Trophoblast cell (in vitro differentiated cells and primary cell): Measurements from ENCODE around the gene MTG1.

Experiments used
- DNase-seq, 2 donors: peaks; one replicate each; pipeline ENCODE4 v3.0.0-alpha.2; 2016
- H2AFZ ChIP-seq: 2 replicates; pipeline ENCODE4 v1.6.1; 2013; ENCODE audit warnings: low read length, moderate library complexity, mild to moderate bottlenecking; ENCODE audit not compliant: insufficient read depth, poor library complexity
- H2AK5ac ChIP-seq: 2 replicates; pipeline ENCODE4 v1.6.1; 2013; ENCODE audit warnings: mild to moderate bottlenecking, low read length
- H2BK120ac ChIP-seq: 2 replicates; pipeline ENCODE4 v1.6.1; 2013; ENCODE audit warnings: low read length, mild to moderate bottlenecking, moderate library complexity; ENCODE audit not compliant: insufficient read depth, poor library complexity
- H2BK12ac ChIP-seq: 2 replicates; pipeline ENCODE4 v1.6.1; 2013; ENCODE audit warnings: mild to moderate bottlenecking, low read length, moderate library complexity
- H2BK5ac ChIP-seq: 2 replicates; pipeline ENCODE4 v1.6.1; 2013; ENCODE audit warnings: low read length, low read depth, moderate library complexity, mild to moderate bottlenecking; ENCODE audit not compliant: poor library complexity
- H3K14ac ChIP-seq: 2 replicates; pipeline ENCODE4 v1.6.1; 2013; ENCODE audit warnings: mild to moderate bottlenecking, low read length
- H3K18ac ChIP-seq: 2 replicates; pipeline ENCODE4 v1.6.1; 2013; ENCODE audit warnings: mild to moderate bottlenecking, low read length
- H3K23ac ChIP-seq: 2 replicates; pipeline ENCODE4 v1.6.1; 2013; ENCODE audit warnings: low read length
- H3K27ac ChIP-seq: 2 replicates; pipeline ENCODE4 v1.5.1; 2013; ENCODE audit warnings: low read depth, mild to moderate bottlenecking, inconsistent platforms, low read length, moderate library complexity
- H3K27me3 ChIP-seq: 2 replicates; pipeline ENCODE4 v1.6.1; 2013; ENCODE audit warnings: inconsistent platforms, mild to moderate bottlenecking, low read length, moderate library complexity; ENCODE audit not compliant: insufficient read depth
- H3K36me3 ChIP-seq, 2 experiments: 1 replicate in 1 of 2; 2 replicates in 1 of 2; pipeline ENCODE4 v1.6.1; 2013; ENCODE audit warnings: low read length in 2 of 2, mild to moderate bottlenecking in 2 of 2, moderate library complexity in 1 of 2; ENCODE audit not compliant: insufficient read depth in 2 of 2, control insufficient read depth in 1 of 2
- H3K4ac ChIP-seq: 2 replicates; pipeline ENCODE4 v1.6.1; 2013; ENCODE audit warnings: low read depth, mild to moderate bottlenecking, low read length, moderate library complexity
- H3K4me1 ChIP-seq, 2 experiments: 1 replicate in 1 of 2; 2 replicates in 1 of 2; pipeline ENCODE4 v1.6.1; 2013; ENCODE audit warnings: low read length in 2 of 2, mild to moderate bottlenecking in 2 of 2, moderate library complexity in 1 of 2; ENCODE audit not compliant: insufficient read depth in 2 of 2, control insufficient read depth in 1 of 2
- H3K4me2 ChIP-seq: 2 replicates; pipeline ENCODE4 v1.6.1; 2013; ENCODE audit warnings: inconsistent platforms, mild to moderate bottlenecking, low read length, moderate library complexity
- H3K4me3 ChIP-seq: 2 replicates; pipeline ENCODE4 v1.5.1; 2013; ENCODE audit warnings: mild to moderate bottlenecking, low read depth, low read length, inconsistent platforms
- H3K79me1 ChIP-seq: one replicate; pipeline ENCODE4 v1.6.1; 2013; ENCODE audit warnings: low read length
- H3K79me2 ChIP-seq: 2 replicates; pipeline ENCODE4 v1.6.1; 2013; ENCODE audit warnings: low read length, mild to moderate bottlenecking; ENCODE audit not compliant: control insufficient read depth, insufficient read depth, poor library complexity
- H3K9ac ChIP-seq: 2 replicates; pipeline ENCODE4 v1.6.1; 2013; ENCODE audit warnings: mild to moderate bottlenecking, low read length
- H3K9me3 ChIP-seq: 2 replicates; pipeline ENCODE4 v1.6.1; 2013; ENCODE audit warnings: low read depth, mild to moderate bottlenecking, control low read depth, inconsistent platforms, low read length; ENCODE audit not compliant: insufficient read depth
- H4K12ac ChIP-seq: 2 replicates; pipeline ENCODE4 v1.6.1; 2013; ENCODE audit warnings: low read depth, mild to moderate bottlenecking, low read length, moderate library complexity
- H4K8ac ChIP-seq: 2 replicates; pipeline ENCODE4 v1.6.1; 2013; ENCODE audit warnings: low read depth, mild to moderate bottlenecking, low read length, moderate library complexity
- H4K91ac ChIP-seq: one replicate; pipeline ENCODE4 v1.6.1; 2013; ENCODE audit warnings: low read depth, mild to moderate bottlenecking, low read length, moderate library complexity
- WGBS: extraction: QIAGEN DNeasy Blood & Tissue Kit; methylation state at CpG from one replicate; pipeline ENCODE4 v1.1.7; 2013; ENCODE audit warnings: missing lambda C conversion rate; ENCODE audit not compliant: insufficient read length, insufficient coverage; ENCODE audit errors: extremely low coverage; 5-methylcytosine and 5-hydroxymethylcytosine counted together

Gene MTG1

GRCh38 chr10:133460208-133460769 is 66.3 kb downstream of the MTG1 start:
- no peak overlapping the region for H2AK5ac ChIP-seq
- no CpG with 5 or more reads among the region's 14 CpGs for WGBS
- H2BK5ac ChIP-seq = no peak overlapping the region
- no peaks in the 10 kb centered on the region for H3K36me3 ChIP-seq
- H3K4me3 ChIP-seq = no peak overlapping the region
- H3K4me1 ChIP-seq = no peaks in the 10 kb centered on the region
- H3K4me2 ChIP-seq = no peak overlapping the region
- no peak overlapping the region for H3K18ac ChIP-seq
- H3K9me3 ChIP-seq = peaks cover 69% of the 10 kb centered on the region
- no peak overlapping the region for H3K23ac ChIP-seq
- no peak overlapping the region for H4K8ac ChIP-seq
- no peak overlapping the region for H3K9ac ChIP-seq
- H4K91ac ChIP-seq = no peak overlapping the region
- no peak overlapping the region for H2AFZ ChIP-seq
- H2BK12ac ChIP-seq = no peak overlapping the region
- no peaks in the 10 kb centered on the region for H3K27me3 ChIP-seq
- no peak overlapping the region for H3K14ac ChIP-seq
- H3K79me1 ChIP-seq = no peaks in the 10 kb centered on the region
- no peak overlapping the region for H2BK120ac ChIP-seq
- no peak overlapping the region for H4K12ac ChIP-seq
- no peak for DNase-seq
- H3K27ac ChIP-seq = no peak overlapping the region
- no peak overlapping the region for H3K4ac ChIP-seq
- no peaks in the 10 kb centered on the region for H3K79me2 ChIP-seq

GRCh38 chr10:133461027-133461426 is 67.1 kb downstream of the MTG1 start:
- Histone ChIP-seq H4K91ac (no peak overlapping the region), H2BK120ac (no peak overlapping the region), H3K79me2 (no peaks in the 10 kb centered on the region), H3K79me1 (no peaks in the 10 kb centered on the region), H2AK5ac (no peak overlapping the region), H2BK5ac (no peak overlapping the region), H3K18ac (no peak overlapping the region), H4K12ac (no peak overlapping the region), H3K9me3 (peaks cover 68% of the 10 kb centered on the region), H3K4me3 (no peak overlapping the region), H3K9ac (no peak overlapping the region), H3K4me1 (no peaks in the 10 kb centered on the region), H3K23ac (no peak overlapping the region), H4K8ac (no peak overlapping the region), H3K27me3 (no peaks in the 10 kb centered on the region), H2AFZ (no peak overlapping the region), H3K4ac (no peak overlapping the region), H2BK12ac (no peak overlapping the region), H3K36me3 (no peaks in the 10 kb centered on the region), H3K14ac (no peak overlapping the region), H3K4me2 (no peak overlapping the region), H3K27ac (no peak overlapping the region)
- no CpG with 5 or more reads among the region's 7 CpGs for WGBS
- DNase-seq = no peak

DNA sequence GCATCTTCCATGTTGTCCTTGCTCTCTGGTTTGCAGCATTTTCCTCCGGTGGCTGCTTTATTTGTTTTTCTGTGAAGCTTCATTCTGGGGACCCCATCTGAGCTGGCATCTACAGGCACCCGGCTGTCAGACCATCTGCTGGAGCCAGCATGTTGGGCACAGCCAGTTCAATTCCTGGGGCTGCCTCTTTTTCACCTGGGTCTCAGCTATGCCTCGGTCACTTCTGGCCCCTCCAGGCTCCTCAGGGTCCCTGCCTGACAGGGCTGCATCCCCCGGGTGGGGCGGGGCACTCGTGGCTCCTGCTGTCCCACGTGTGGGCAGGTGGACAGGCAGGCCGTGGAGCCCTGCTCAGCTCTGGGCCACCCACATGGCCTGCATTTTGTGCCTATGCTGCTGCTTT is 67.9 kb downstream of the MTG1 start:
- WGBS = no CpG with 5 or more reads among the region's 8 CpGs
- Histone ChIP-seq H2AFZ (no peak overlapping the region), H3K79me2 (no peaks in the 10 kb centered on the region)

GRCh38 chr10:133462512-133463305 is 68.8 kb downstream of the MTG1 start:
- no peak overlapping the region for H2AFZ ChIP-seq
- no peak for DNase-seq
- no peaks in the 10 kb centered on the region for H3K4me1 ChIP-seq
- no peak overlapping the region for H3K27ac ChIP-seq
- H3K23ac ChIP-seq = no peak overlapping the region
- H2BK5ac ChIP-seq = no peak overlapping the region
- no peak overlapping the region for H2AK5ac ChIP-seq
- no peak overlapping the region for H3K4ac ChIP-seq
- no peak overlapping the region for H3K4me2 ChIP-seq
- H3K27me3 ChIP-seq = no peaks in the 10 kb centered on the region
- H4K8ac ChIP-seq = no peak overlapping the region
- no peak overlapping the region for H4K91ac ChIP-seq
- no peak overlapping the region for H3K9ac ChIP-seq
- H3K18ac ChIP-seq = no peak overlapping the region
- no peak overlapping the region for H2BK12ac ChIP-seq
- no CpG with 5 or more reads among the region's 10 CpGs for WGBS
- no peak overlapping the region for H3K14ac ChIP-seq
- no peak overlapping the region for H3K4me3 ChIP-seq
- H3K79me1 ChIP-seq = no peaks in the 10 kb centered on the region
- H3K79me2 ChIP-seq = no peaks in the 10 kb centered on the region
- H2BK120ac ChIP-seq = no peak overlapping the region
- no peaks in the 10 kb centered on the region for H3K36me3 ChIP-seq
- peaks cover 67% of the 10 kb centered on the region for H3K9me3 ChIP-seq
- H4K12ac ChIP-seq = no peak overlapping the region

More for the DNA sequence above, 67.9 kb downstream of the MTG1 start:
- Histone ChIP-seq H3K27me3 (no peaks in the 10 kb centered on the region), H3K79me1 (no peaks in the 10 kb centered on the region), H3K9me3 (peaks cover 67% of the 10 kb centered on the region), H4K12ac (no peak overlapping the region), H3K4me3 (no peak overlapping the region), H2BK12ac (no peak overlapping the region), H3K14ac (no peak overlapping the region), H3K18ac (no peak overlapping the region), H4K8ac (no peak overlapping the region), H2AK5ac (no peak overlapping the region), H3K23ac (no peak overlapping the region), H3K9ac (no peak overlapping the region), H3K4me1 (no peaks in the 10 kb centered on the region), H2BK120ac (no peak overlapping the region), H4K91ac (no peak overlapping the region), H3K4ac (no peak overlapping the region), H3K4me2 (no peak overlapping the region), H3K36me3 (no peaks in the 10 kb centered on the region), H2BK5ac (no peak overlapping the region), H3K27ac (no peak overlapping the region)
- DNase-seq = no peak
